Activated B cell treated with CpG ODN at 0.5 μM for 24 hours (primary cell): ENCODE measurements around the gene INSYN2B. TPM values are rescaled to one million over a fixed set of nuclear protein-coding genes. Genes with fewer than 3 reads are reported as not detected.

Source experiments
- ATAC-seq: fragments of 200-7000 bp; cut with Tn5 transposase; one replicate; pipeline ENCODE4 v1.10.0; 2021; ENCODE audit warnings: low read depth, mild to moderate bottlenecking, moderate library complexity
- CTCF ChIA-PET: fragments of 350-600 bp; sonication (Branson Sonifier 250); formaldehyde crosslinking; loops from one replicate; lab custom pipeline; 2021; ENCODE audit warnings: antibody characterized with exemption; lab: Charles Lee
- POLR2A ChIA-PET: fragments of 350-600 bp; sonication (Branson Sonifier 250); formaldehyde crosslinking; loops from one replicate; lab custom pipeline; 2021; ENCODE audit warnings: antibody characterized with exemption; lab: Charles Lee
- DNase-seq: peaks from one replicate; pipeline ENCODE4 v3.0.0; 2022
- H3K27ac Mint-ChIP-seq: one replicate; pipeline ENCODE4 v1.8.0; 2020; ENCODE audit warnings: mixed read lengths
- H3K27me3 Mint-ChIP-seq: one replicate; pipeline ENCODE4 v1.8.0; 2021; ENCODE audit warnings: mixed read lengths
- H3K36me3 Mint-ChIP-seq: one replicate; pipeline ENCODE4 v1.8.0; 2021; ENCODE audit warnings: low read depth, mixed read lengths
- H3K4me1 Mint-ChIP-seq: one replicate; pipeline ENCODE4 v1.8.0; 2021; ENCODE audit warnings: mixed read lengths
- H3K4me3 Mint-ChIP-seq: one replicate; pipeline ENCODE4 v1.8.0; 2020; ENCODE audit warnings: mild to moderate bottlenecking, mixed read lengths
- H3K9me3 Mint-ChIP-seq: one replicate; pipeline ENCODE4 v1.8.0; 2020; ENCODE audit warnings: mixed read lengths
- intact Hi-C: fragments of 100-400 bp; cut with micrococcal nuclease; formaldehyde crosslinking; loops from one replicate; pipeline ENCODE4 v1.15.1; 2024
- total RNA-seq: library from RNA; stranded (reverse); gene quantifications from 2 replicates; pipeline ENCODE4 v1.2.3, GENCODE V29; 2022
- TF ChIP-seq, protein P1 (sequence below): fragments of 200-600 bp; IDR thresholded peaks from one replicate; pipeline ENCODE4 v1.8.0; 2022; ENCODE audit warnings: antibody characterized with exemption, mild to moderate bottlenecking

INSYN2B gene
- total RNA-seq, 1 donor from 2014 or later: not detected

DNA sequence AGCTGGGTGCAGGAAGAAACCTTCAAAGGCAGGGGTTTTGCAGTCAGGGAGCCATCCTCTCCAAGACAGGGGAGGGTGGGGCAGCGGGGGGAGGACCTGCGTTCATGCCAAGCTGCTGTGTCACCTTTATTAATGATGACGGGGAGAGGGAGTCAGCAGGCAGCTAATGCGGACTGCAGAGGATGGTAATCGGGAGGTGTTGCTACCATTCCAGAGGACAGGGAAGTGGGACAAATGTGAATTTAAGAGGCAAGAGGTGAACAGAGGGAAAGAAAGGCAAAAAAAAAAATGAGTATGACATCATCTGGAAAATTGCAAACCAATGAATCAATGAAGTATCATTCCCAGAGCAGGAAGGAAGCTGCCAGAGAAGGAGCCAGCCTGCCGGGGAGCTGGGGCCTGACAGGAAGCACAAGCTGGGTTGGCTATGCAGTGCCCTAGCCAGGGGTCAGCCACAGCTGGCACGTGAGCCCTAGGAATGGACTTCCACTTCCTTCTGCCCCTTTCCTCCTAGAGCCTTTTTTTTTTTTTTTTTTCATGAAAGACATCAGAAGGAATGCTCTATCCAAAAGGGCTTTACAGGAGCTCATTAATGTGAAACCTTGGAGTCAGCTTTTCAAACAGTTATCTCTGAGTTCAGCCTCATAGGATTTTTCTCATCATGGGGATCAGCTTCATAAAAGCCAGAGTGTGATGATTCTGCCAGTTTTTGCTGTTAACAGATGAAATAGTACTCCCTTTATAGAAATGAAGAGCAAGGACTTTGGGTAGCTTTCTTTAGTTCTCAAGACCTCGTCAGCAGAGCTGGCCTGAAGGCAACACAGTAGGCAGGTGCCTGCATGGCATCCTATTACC lies 9.2 kb downstream of the INSYN2B start:
- Mint-ChIP-seq H3K4me3 (no peak overlapping the region), H3K27me3 (no peaks in the 10 kb centered on the region), H3K9me3 (no peaks in the 10 kb centered on the region), H3K27ac (no peak overlapping the region), H3K4me1 (no peaks in the 10 kb centered on the region), H3K36me3 (peaks cover 60% of the 10 kb centered on the region)
- no peak for DNase-seq
- TF ChIP-seq, protein P1, sequence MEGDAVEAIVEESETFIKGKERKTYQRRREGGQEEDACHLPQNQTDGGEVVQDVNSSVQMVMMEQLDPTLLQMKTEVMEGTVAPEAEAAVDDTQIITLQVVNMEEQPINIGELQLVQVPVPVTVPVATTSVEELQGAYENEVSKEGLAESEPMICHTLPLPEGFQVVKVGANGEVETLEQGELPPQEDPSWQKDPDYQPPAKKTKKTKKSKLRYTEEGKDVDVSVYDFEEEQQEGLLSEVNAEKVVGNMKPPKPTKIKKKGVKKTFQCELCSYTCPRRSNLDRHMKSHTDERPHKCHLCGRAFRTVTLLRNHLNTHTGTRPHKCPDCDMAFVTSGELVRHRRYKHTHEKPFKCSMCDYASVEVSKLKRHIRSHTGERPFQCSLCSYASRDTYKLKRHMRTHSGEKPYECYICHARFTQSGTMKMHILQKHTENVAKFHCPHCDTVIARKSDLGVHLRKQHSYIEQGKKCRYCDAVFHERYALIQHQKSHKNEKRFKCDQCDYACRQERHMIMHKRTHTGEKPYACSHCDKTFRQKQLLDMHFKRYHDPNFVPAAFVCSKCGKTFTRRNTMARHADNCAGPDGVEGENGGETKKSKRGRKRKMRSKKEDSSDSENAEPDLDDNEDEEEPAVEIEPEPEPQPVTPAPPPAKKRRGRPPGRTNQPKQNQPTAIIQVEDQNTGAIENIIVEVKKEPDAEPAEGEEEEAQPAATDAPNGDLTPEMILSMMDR: no peak
- ChIA-PET POLR2A (interaction anchor here (0.6 to 0.7 kb wide), 2 partner anchors 21 to 777 kb away, joined by 3 to 4 read pairs; no protein-coding TSS in a partner anchor), CTCF (interaction anchor here (1.5 kb wide), 1 partner anchor 9 kb away, joined by 5 read pairs; the partner anchor contains the start of gene INSYN2B)
- ATAC-seq: no peak
- intact Hi-C loops: no loop called here

DNA sequence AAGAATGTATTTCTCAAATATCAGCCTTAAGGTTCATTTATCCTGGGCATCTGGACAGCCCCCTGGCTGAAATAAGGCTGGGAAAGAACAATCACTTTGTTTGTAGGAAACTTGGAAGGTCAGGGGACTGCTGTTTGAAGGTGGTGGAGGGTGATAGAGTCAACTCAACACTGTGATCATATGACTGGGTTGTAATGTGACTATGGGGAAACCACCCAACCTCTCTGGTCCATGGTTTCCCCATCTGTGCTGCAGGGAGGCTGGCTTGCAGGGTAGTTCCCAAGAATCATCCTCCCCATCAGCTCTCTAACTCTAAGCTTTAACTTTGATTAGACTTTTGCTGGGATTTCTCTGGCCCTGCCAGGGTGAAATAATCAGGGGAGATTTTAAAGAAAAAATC lies 10.0 kb downstream of the INSYN2B start:
- no peaks in the 10 kb centered on the region for H3K4me1 Mint-ChIP-seq
- intact Hi-C loops: no loop called here
- no peak overlapping the region for H3K4me3 Mint-ChIP-seq
- POLR2A ChIA-PET: interaction anchor here (0.7 kb wide), 1 partner anchor 20 kb away, joined by 3 read pairs; no protein-coding TSS in a partner anchor
- CTCF ChIA-PET: no interaction called here
- peaks cover 62% of the 10 kb centered on the region for H3K36me3 Mint-ChIP-seq
- H3K9me3 Mint-ChIP-seq: no peaks in the 10 kb centered on the region
- TF ChIP-seq, protein P1: no peak
- H3K27me3 Mint-ChIP-seq: no peaks in the 10 kb centered on the region
- H3K27ac Mint-ChIP-seq: no peak overlapping the region
- DNase-seq: no peak
- ATAC-seq: no peak

DNA sequence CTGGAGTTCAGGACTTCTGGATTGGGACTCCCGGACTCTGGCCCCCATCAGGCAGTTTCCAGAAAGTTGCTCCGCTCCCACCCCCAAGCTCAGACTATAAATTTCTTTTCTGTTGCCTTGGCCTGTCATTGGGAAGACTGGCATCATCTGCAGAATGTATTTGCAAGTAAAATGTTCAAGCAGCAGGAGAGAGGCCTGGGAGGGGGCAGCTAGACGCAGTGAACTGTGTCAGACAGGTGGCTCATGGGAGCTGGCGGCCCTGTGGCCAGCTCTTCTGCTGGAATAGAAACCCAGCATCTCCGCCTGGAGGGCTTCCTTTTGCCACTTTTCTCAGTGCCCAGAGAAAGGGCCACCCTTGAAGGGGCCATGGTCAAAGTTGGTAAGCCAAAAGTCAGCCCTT lies 16.0 kb downstream of the INSYN2B start:
- ChIA-PET CTCF (no interaction called here), POLR2A (no interaction called here)
- TF ChIP-seq, protein P1: no peak
- Mint-ChIP-seq H3K4me3 (no peak overlapping the region), H3K4me1 (peaks cover 28% of the 10 kb centered on the region), H3K36me3 (peaks cover 46% of the 10 kb centered on the region), H3K9me3 (no peaks in the 10 kb centered on the region), H3K27me3 (no peaks in the 10 kb centered on the region), H3K27ac (no peak overlapping the region)
- intact Hi-C loops: no loop called here
- ATAC-seq (no peak), DNase-seq (no peak)

DNA sequence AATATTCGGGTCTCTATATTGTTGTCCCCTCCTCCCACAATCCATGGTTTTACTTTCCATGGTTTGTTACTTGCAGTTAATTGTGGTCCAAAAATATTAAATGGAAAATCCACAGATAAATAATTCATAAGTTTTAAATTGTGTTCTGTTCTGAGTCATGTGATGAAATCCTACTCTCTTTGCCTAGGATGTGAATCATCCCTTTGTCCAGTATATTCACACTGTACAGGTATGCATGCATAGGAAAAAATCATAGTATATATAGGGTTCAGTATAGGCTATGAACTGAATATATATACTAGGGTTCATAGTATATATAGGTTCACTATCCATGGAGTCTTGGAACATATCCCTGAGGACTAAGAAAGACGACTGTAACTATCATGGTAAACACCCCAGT lies 19.6 kb downstream of the INSYN2B start:
- ChIA-PET POLR2A (no interaction called here), CTCF (no interaction called here)
- Mint-ChIP-seq H3K27ac (no peak overlapping the region), H3K4me1 (peaks cover 28% of the 10 kb centered on the region), H3K36me3 (peaks cover 45% of the 10 kb centered on the region), H3K4me3 (no peak overlapping the region), H3K27me3 (no peaks in the 10 kb centered on the region), H3K9me3 (no peaks in the 10 kb centered on the region)
- ATAC-seq (no peak), DNase-seq (no peak)
- TF ChIP-seq, protein P1: no peak
- intact Hi-C loops: no loop called here

- POLR2A ChIA-PET: no interaction called here
- Mint-ChIP-seq H3K9me3 (no peaks in the 10 kb centered on the region), H3K27me3 (no peaks in the 10 kb centered on the region), H3K36me3 (peaks cover 47% of the 10 kb centered on the region), H3K4me1 (peaks cover 12% of the 10 kb centered on the region), H3K4me3 (no peak overlapping the region), H3K27ac (no peak overlapping the region)
- TF ChIP-seq, protein P1: no peak
- DNase-seq (no peak), ATAC-seq (no peak)
- intact Hi-C loops: no loop called here
- CTCF ChIA-PET: no interaction called here
Measured at GRCh38 chr5:169958278-169958677, 22.0 kb downstream of the INSYN2B start.
